H9 (cell line): ENCODE data around the gene MYH11. TPM values are rescaled to one million over a fixed set of nuclear protein-coding genes. Genes with fewer than 3 reads are reported as not detected.

Experiments
- DNase-seq: peaks from one replicate; pipeline ENCODE4 v3.0.0-alpha.2; 2017
- H2AFZ ChIP-seq: one replicate; pipeline ENCODE4 v1.6.1; 2013; ENCODE audit warnings: mild to moderate bottlenecking, low read length, control low read depth, moderate library complexity
- H2AK5ac ChIP-seq: 2 replicates; pipeline ENCODE4 v1.6.1; 2013; ENCODE audit warnings: low read length, control low read depth, mixed read lengths; ENCODE audit not compliant: insufficient read length
- H2BK120ac ChIP-seq: one replicate; pipeline ENCODE4 v1.6.1; 2013; ENCODE audit warnings: low read depth, mild to moderate bottlenecking, low read length, control low read depth, inconsistent platforms; ENCODE audit not compliant: poor library complexity, severe bottlenecking
- H2BK12ac ChIP-seq: 2 replicates; pipeline ENCODE4 v1.6.1; 2013; ENCODE audit warnings: low read length, control low read depth, mixed read lengths, low read depth; ENCODE audit not compliant: insufficient read length
- H2BK15ac ChIP-seq: 2 replicates; pipeline ENCODE4 v1.6.1; 2013; ENCODE audit warnings: low read depth, low read length, control low read depth
- H2BK20ac ChIP-seq: one replicate; pipeline ENCODE4 v1.6.1; 2013; ENCODE audit warnings: low read depth, mild to moderate bottlenecking, low read length, control low read depth, inconsistent platforms; ENCODE audit not compliant: poor library complexity, severe bottlenecking
- H2BK5ac ChIP-seq: 2 replicates; pipeline ENCODE4 v1.6.1; 2013; ENCODE audit warnings: low read length, control low read depth, mixed read lengths; ENCODE audit not compliant: insufficient read length
- H3K14ac ChIP-seq: 2 replicates; pipeline ENCODE4 v1.6.1; 2013; ENCODE audit warnings: low read length, control low read depth; ENCODE audit not compliant: insufficient read depth
- H3K18ac ChIP-seq: 2 replicates; pipeline ENCODE4 v1.6.1; 2013; ENCODE audit warnings: low read depth, mild to moderate bottlenecking, mixed read lengths, low read length, control low read depth; ENCODE audit not compliant: insufficient read length
- H3K23ac ChIP-seq: 2 replicates; pipeline ENCODE4 v1.6.1; 2013; ENCODE audit warnings: low read length, control low read depth, mixed read lengths, low read depth; ENCODE audit not compliant: insufficient read length
- H3K23me2 ChIP-seq: 2 replicates; pipeline ENCODE4 v1.6.1; 2013; ENCODE audit warnings: low read depth, mild to moderate bottlenecking, mixed read lengths, low read length, control low read depth; ENCODE audit not compliant: insufficient read length, poor library complexity, severe bottlenecking
- H3K27ac ChIP-seq: 2 replicates; pipeline ENCODE4 v1.5.1; 2013; ENCODE audit warnings: low read length, control low read depth, mixed read lengths, low read depth; ENCODE audit not compliant: insufficient read length
- H3K27me3 ChIP-seq: 2 replicates; pipeline ENCODE4 v1.6.1; 2013; ENCODE audit warnings: low read length, control low read depth, inconsistent platforms; ENCODE audit not compliant: insufficient read depth
- H3K4ac ChIP-seq: 2 replicates; pipeline ENCODE4 v1.6.1; 2013; ENCODE audit warnings: low read depth, mild to moderate bottlenecking, control low read depth, inconsistent platforms, low read length, moderate library complexity
- H3K4me1 ChIP-seq: 2 replicates; pipeline ENCODE4 v1.6.1; 2013; ENCODE audit warnings: low read length, control low read depth, inconsistent platforms; ENCODE audit not compliant: insufficient read depth
- H3K4me2 ChIP-seq: 2 replicates; pipeline ENCODE4 v1.6.1; 2013; ENCODE audit warnings: low read length, control low read depth, mixed read lengths; ENCODE audit not compliant: insufficient read length, insufficient read depth
- H3K56ac ChIP-seq: 2 replicates; pipeline ENCODE4 v1.6.1; 2013; ENCODE audit warnings: low read depth, mild to moderate bottlenecking, mixed read lengths, low read length, control low read depth; ENCODE audit not compliant: insufficient read length
- H3K79me1 ChIP-seq: 2 replicates; pipeline ENCODE4 v1.6.1; 2013; ENCODE audit warnings: low read depth, mild to moderate bottlenecking, moderate library complexity, low read length, control low read depth, inconsistent platforms; ENCODE audit not compliant: insufficient read depth, poor library complexity, severe bottlenecking
- H3K79me2 ChIP-seq: 2 replicates; pipeline ENCODE4 v1.6.1; 2013; ENCODE audit warnings: low read length, control low read depth, inconsistent platforms; ENCODE audit not compliant: insufficient read depth
- H3K9ac ChIP-seq: 2 replicates; pipeline ENCODE4 v1.6.1; 2013; ENCODE audit warnings: low read length, control low read depth, mixed read lengths; ENCODE audit not compliant: insufficient read length; ENCODE audit errors: extremely low read depth
- H3K9me3 ChIP-seq: one replicate; pipeline ENCODE4 v1.6.1; 2013; ENCODE audit warnings: low read depth, low read length, inconsistent platforms; ENCODE audit not compliant: control insufficient read depth
- H3T11ph ChIP-seq: one replicate; pipeline ENCODE4 v1.6.1; 2013; ENCODE audit warnings: mild to moderate bottlenecking, low read length, control low read depth, inconsistent platforms
- H4K20me1 ChIP-seq: one replicate; pipeline ENCODE4 v1.6.1; 2013; ENCODE audit not compliant: control insufficient read depth, insufficient read length, insufficient read depth
- H4K5ac ChIP-seq: 2 replicates; pipeline ENCODE4 v1.6.1; 2013; ENCODE audit warnings: low read depth, mild to moderate bottlenecking, mixed read lengths, low read length, control low read depth; ENCODE audit not compliant: insufficient read length
- H4K8ac ChIP-seq: replicated peaks from 2 replicates; pipeline ENCODE4 v1.6.1; 2013; ENCODE audit warnings: low read length, control low read depth, mixed read lengths, low read depth; ENCODE audit not compliant: insufficient read length
- H4K91ac ChIP-seq: 2 replicates; pipeline ENCODE4 v1.6.1; 2013; ENCODE audit warnings: low read depth, mild to moderate bottlenecking, moderate library complexity, mixed read lengths, low read length, control low read depth; ENCODE audit not compliant: insufficient read length
- H3K27ac Mint-ChIP-seq, 3 experiments: 2 replicates in 2 of 3; 3 replicates in 1 of 3; pipeline ENCODE4 v1.8.0; 2020 to 2021; ENCODE audit warnings: mixed read lengths in 3 of 3, mild to moderate bottlenecking in 1 of 3, moderate library complexity in 1 of 3
- H3K27me3 Mint-ChIP-seq: 2 replicates; pipeline ENCODE4 v1.8.0; 2021; ENCODE audit warnings: low read depth, mild to moderate bottlenecking, moderate library complexity, mixed read lengths
- H3K36me3 Mint-ChIP-seq, 3 experiments: 2 replicates in 2 of 3; 3 replicates in 1 of 3; pipeline ENCODE4 v1.8.0; 2020 to 2021; ENCODE audit warnings: low read depth in 3 of 3, mixed read lengths in 3 of 3; ENCODE audit not compliant: insufficient read depth in 1 of 3
- H3K4me1 Mint-ChIP-seq, 2 experiments: 2 replicates each; pipeline ENCODE4 v1.8.0; 2020; ENCODE audit warnings: mixed read lengths in 2 of 2
- H3K4me3 Mint-ChIP-seq, 2 experiments: 2 replicates in 1 of 2; 3 replicates in 1 of 2; pipeline ENCODE4 v1.8.0; 2020 to 2021; ENCODE audit warnings: mild to moderate bottlenecking in 2 of 2, mixed read lengths in 2 of 2, moderate library complexity in 1 of 2
- H3K9me3 Mint-ChIP-seq, 2 experiments: 2 replicates in 1 of 2; 3 replicates in 1 of 2; pipeline ENCODE4 v1.8.0; 2020; ENCODE audit warnings: mild to moderate bottlenecking in 2 of 2, mixed read lengths in 2 of 2, moderate library complexity in 1 of 2
- CTCF ChIP-seq: fragments of 200-600 bp; sonication (generic); conservative IDR thresholded peaks from 3 replicates; pipeline ENCODE4 v1.8.0; 2021; ENCODE audit warnings: antibody characterized with exemption, mild to moderate bottlenecking
- WGBS: extraction: QIAGEN DNeasy Blood & Tissue Kit; methylation state at CpG from one replicate; pipeline ENCODE4 v1.1.7; 2013; ENCODE audit warnings: missing lambda C conversion rate, low lambda C conversion rate, mixed read lengths; ENCODE audit not compliant: insufficient read length; ENCODE audit errors: extremely low coverage; 5-methylcytosine and 5-hydroxymethylcytosine counted together
- total RNA-seq: library from RNA; stranded (reverse); gene quantifications from 2 replicates; pipeline ENCODE4 v1.2.1, GENCODE V29; 2021

MYH11 gene
- total RNA-seq, 1 experiment from 2014 or later: 0.42 TPM

DNA sequence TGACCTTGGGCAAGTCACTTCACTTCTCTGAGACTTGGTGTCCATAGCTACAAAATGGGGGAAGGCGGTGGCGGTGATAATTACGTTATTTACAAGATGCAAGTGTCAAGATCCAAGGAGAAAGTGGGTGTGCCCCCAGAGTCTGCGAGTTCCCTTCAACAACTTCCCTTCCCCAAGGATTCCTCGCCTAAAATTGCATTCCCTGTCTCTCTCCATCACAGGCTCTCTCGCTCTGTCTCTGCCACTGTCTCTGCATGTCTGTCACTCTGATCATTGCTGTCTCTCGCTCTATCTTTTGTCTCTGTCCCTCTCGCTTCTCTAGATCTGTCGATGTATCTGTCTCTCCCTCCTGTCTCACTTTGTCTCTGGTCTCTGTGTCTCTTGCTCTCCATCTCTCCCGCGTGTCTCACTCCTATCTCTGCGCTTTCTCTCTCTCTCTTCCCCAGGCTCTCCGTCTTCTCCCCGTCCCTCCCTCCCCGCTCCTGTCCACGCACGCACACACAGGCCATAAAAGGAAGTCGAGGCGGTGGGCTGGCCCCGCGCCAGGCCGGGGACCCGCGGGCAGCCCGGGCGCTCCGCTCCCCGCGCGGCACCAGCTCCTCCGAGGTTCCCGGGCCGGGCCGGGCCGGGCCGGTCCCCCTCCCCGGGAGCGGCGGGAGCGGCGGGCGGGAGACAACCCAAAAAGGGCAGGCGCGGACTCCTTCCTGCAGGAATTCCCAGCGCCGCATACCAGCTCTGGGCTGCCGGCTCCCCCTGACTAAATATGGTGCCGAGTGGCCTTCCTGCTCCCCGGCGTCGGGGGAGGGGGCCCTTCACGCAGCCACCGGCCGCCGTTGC lies 1.1 kb upstream of the MYH11 start:
- Histone ChIP-seq H3T11ph (no peak overlapping the region), H4K20me1 (no peaks in the 10 kb centered on the region), H3K9ac (peak overlapping the region; percentile 4), H3K79me2 (no peaks in the 10 kb centered on the region), H2BK5ac (no peak overlapping the region), H3K27ac (no peak overlapping the region), H3K9me3 (no peaks in the 10 kb centered on the region), H2BK20ac (no peak overlapping the region), H3K4me2 (peak overlapping the region; percentile 100), H3K27me3 (peaks cover 19% of the 10 kb centered on the region; the same call in 1 of the 2 replicates), H3K79me1 (no peaks in the 10 kb centered on the region), H3K56ac (no peak overlapping the region), H2BK120ac (no peak overlapping the region), H4K91ac (no peak overlapping the region), H3K14ac (peak overlapping the region; percentile 70), H2BK15ac (no peak overlapping the region), H3K23ac (no peak overlapping the region), H3K4ac (no peak overlapping the region), H2AFZ (peak overlapping the region; percentile 24), H3K18ac (peak overlapping the region; percentile 61), H3K4me1 (no peaks in the 10 kb centered on the region), H4K5ac (no peak overlapping the region), H4K8ac (no peak overlapping the region), H2AK5ac (no peak overlapping the region), H2BK12ac (no peak overlapping the region), H3K23me2 (peaks cover 15% of the 10 kb centered on the region)
- no CpG with 5 or more reads among the region's 55 CpGs for WGBS
- Mint-ChIP-seq H3K9me3 (no peaks in the 10 kb centered on the region), H3K27me3 (peaks cover 61% of the 10 kb centered on the region), H3K4me1 (peaks cover 12 to 14% of the 10 kb centered on the region in 2 experiments), H3K36me3 (no peaks in the 10 kb centered on the region), H3K27ac (no peak overlapping the region), H3K4me3 (peak overlapping the region; percentile 79 to 87)
- TF ChIP-seq CTCF: no peak
- DNase-seq: peak; percentile 54
